Activated naive CD4-positive, alpha-beta T cell treated with anti-CD3 and anti-CD28 coated beads, Interleukin-2, amount 10 ng/mL, durations not matched to agents 7 days and 5 days (primary cell): ENCODE measurements around the gene PODN.

ENCODE experiments used
- CTCF ChIA-PET: fragments of 350-600 bp; sonication (Branson Sonifier 250); formaldehyde crosslinking; loops from one replicate; lab custom pipeline; 2021; ENCODE audit warnings: antibody characterized with exemption; lab: Charles Lee
- DNase-seq: peaks from one replicate; pipeline ENCODE4 v3.0.0-alpha.2; 2020
- H3K27ac Mint-ChIP-seq: one replicate; pipeline ENCODE4 v1.8.0; 2021; ENCODE audit warnings: mild to moderate bottlenecking, moderate library complexity, mixed read lengths
- H3K27me3 Mint-ChIP-seq: one replicate; pipeline ENCODE4 v1.8.0; 2021; ENCODE audit warnings: mild to moderate bottlenecking, mixed read lengths
- H3K36me3 Mint-ChIP-seq: one replicate; pipeline ENCODE4 v1.8.0; 2021; ENCODE audit warnings: mixed read lengths
- H3K4me1 Mint-ChIP-seq: one replicate; pipeline ENCODE4 v1.8.0; 2021; ENCODE audit warnings: mixed read lengths
- H3K4me3 Mint-ChIP-seq: one replicate; pipeline ENCODE4 v1.8.0; 2021; ENCODE audit warnings: mild to moderate bottlenecking, moderate library complexity, mixed read lengths
- H3K9me3 Mint-ChIP-seq: one replicate; pipeline ENCODE4 v1.8.0; 2021; ENCODE audit warnings: mixed read lengths

Gene PODN

DNA sequence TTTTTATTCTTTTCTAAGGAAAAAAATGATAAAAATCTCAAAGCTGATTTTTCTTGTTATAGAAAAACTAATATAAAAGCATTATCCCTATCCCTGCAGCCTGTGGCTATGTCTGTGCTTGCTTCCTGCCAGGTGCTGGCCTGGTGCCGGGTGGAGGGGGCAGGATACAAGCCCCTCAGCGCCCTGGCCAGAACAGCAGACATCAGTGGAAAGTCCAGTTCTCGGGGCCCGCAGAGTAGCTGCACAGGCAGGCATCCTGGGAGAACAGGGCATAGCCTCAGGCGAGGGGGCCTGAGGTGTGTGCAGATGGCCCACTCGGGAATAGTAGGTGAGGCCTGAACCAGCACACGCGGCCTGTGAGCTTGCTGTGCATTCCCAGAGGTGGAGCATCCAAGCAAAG is 23.4 kb downstream of the PODN start:
- no peaks in the 10 kb centered on the region for H3K36me3 Mint-ChIP-seq
- H3K9me3 Mint-ChIP-seq: no peaks in the 10 kb centered on the region
- no peaks in the 10 kb centered on the region for H3K4me1 Mint-ChIP-seq
- H3K27ac Mint-ChIP-seq: no peak overlapping the region
- H3K27me3 Mint-ChIP-seq: peaks cover 3% of the 10 kb centered on the region
- no peak overlapping the region for H3K4me3 Mint-ChIP-seq
- CTCF ChIA-PET: no interaction called here
- DNase-seq: no peak

DNA sequence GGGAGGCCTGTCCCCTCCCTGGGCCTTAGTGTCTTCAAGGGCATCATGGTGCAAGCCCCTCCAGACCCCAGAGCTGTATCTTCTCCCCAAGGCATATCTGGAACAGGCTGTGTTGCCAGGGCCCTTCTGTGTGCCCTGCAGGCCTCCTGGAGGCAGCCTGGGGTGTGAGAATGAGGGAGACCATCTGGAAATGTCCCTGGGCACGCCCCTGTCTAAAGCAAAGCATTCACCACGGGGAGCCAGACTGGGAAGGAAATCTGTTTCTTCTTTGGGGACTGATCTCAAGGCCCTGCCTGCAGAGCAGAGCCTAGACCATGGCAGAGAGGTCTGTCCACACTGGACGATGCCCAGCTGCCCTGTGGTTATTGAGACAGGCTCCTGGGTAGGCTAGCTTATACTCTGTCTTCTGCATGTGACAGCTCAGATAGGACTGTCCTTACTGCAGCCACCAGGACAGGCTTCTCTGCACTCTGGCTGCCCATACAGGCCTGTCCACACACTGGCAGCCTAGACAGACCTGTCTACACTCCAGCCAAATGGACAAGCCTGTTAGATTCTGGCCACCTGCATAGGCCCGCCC is 24.6 kb downstream of the PODN start:
- no peaks in the 10 kb centered on the region for H3K4me1 Mint-ChIP-seq
- H3K27me3 Mint-ChIP-seq: peaks cover 3% of the 10 kb centered on the region
- no peaks in the 10 kb centered on the region for H3K9me3 Mint-ChIP-seq
- CTCF ChIA-PET: no interaction called here
- no peak overlapping the region for H3K27ac Mint-ChIP-seq
- no peak for DNase-seq
- no peaks in the 10 kb centered on the region for H3K36me3 Mint-ChIP-seq
- H3K4me3 Mint-ChIP-seq: no peak overlapping the region

- Mint-ChIP-seq H3K9me3 (no peaks in the 10 kb centered on the region), H3K4me3 (no peak overlapping the region), H3K36me3 (no peaks in the 10 kb centered on the region), H3K27ac (no peak overlapping the region), H3K27me3 (peaks cover 3% of the 10 kb centered on the region), H3K4me1 (no peaks in the 10 kb centered on the region)
- no peak for DNase-seq
- CTCF ChIA-PET: interaction anchor here (0.7 kb wide), 1 partner anchor 97 kb away, joined by 3 read pairs; no protein-coding TSS in a partner anchor
Measured at GRCh38 chr1:53087332-53088285, 25.6 kb downstream of the PODN start.

DNA sequence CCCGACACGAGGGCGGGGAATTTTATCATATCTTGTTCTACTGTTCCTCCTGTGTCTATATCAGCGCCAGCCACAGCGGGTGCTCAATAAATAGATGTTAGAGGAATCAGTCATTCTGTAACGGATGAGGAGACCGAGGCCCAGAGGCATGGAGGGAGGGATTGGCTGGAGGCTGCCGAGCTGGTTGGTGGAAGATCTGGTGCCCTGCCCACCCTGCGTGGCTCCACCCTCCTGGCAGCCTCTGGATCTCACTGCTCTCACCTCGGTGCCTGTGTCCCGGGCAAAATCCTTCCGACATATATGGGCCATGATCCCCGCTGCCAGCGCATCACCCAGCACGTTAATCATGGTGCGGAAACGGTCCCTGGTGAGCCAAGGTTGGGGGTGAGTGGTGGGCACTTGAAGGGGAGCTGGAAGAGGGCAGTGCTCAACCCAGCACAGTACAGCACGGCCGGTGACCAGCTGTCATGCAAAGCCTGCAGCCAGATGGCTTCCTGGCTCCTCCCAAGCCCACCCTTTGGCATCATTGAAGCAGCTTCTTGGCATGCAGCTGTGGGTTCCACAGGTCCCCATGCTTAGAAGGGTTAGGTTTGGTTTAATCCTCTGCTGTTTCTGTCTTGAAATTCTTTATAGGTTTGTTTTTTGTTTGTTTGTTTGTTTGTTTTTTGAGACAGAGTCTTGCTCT is 26.7 kb downstream of the PODN start:
- Mint-ChIP-seq H3K27ac (no peak overlapping the region), H3K4me1 (no peaks in the 10 kb centered on the region), H3K27me3 (no peaks in the 10 kb centered on the region), H3K4me3 (no peak overlapping the region), H3K9me3 (no peaks in the 10 kb centered on the region), H3K36me3 (no peaks in the 10 kb centered on the region)
- no peak for DNase-seq
- CTCF ChIA-PET: no interaction called here

GRCh38 chr1:53089478-53090226 is 27.6 kb downstream of the PODN start:
- H3K36me3 Mint-ChIP-seq: no peaks in the 10 kb centered on the region
- no peaks in the 10 kb centered on the region for H3K27me3 Mint-ChIP-seq
- H3K4me1 Mint-ChIP-seq: no peaks in the 10 kb centered on the region
- CTCF ChIA-PET: interaction anchor here (1.3 kb wide), 1 partner anchor 96 kb away, joined by 3 read pairs; no protein-coding TSS in a partner anchor
- no peak for DNase-seq
- no peak overlapping the region for H3K4me3 Mint-ChIP-seq
- H3K27ac Mint-ChIP-seq: no peak overlapping the region
- no peaks in the 10 kb centered on the region for H3K9me3 Mint-ChIP-seq

DNA sequence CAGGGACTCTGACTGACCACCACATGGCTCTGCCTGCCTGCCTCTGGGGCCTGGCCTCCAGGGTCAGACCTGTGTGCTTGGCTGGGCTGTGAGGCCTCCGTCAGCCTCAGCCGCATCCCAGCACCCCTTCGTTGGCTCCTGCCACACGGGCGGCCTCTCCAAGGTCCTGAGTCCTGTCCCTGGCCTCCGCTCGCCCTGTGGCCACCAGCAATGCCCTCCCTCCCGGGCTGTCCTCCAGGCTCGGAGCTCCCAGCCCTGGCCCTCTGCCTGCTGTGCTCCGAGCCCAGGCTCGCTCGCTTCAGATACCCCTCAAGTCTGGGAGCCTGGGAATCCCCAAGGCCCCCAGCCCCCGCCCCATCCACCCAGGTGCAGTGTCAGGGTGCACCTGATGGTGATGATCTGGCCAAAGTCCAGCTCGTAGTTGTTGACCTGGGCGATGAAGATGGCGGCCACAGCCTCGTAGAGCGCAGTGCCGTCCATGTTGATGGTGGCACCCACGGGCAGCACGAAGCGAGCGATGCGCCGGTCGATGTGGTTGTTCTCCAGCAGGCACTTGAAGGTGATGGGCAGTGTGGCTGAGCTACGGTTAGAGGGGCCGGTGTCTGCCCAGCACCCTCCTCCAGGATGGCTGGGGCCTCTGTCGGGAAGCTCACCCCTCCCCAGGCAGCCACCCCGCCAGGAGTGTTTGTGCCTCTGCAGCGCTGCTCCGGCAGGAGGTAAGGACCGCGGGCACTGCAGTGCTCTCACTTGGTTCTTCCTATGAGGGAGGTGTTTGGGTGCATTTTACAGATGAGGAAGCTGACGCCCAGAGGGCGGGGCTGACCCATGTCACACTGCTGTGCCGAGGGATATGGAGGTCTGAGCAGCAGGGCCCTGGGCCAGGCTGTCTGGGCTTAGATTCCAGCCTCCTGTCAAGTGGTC is 28.5 kb downstream of the PODN start:
- no peaks in the 10 kb centered on the region for H3K9me3 Mint-ChIP-seq
- no peaks in the 10 kb centered on the region for H3K27me3 Mint-ChIP-seq
- CTCF ChIA-PET: interaction anchor here (1.3 kb wide), 1 partner anchor 96 kb away, joined by 3 read pairs; no protein-coding TSS in a partner anchor
- no peaks in the 10 kb centered on the region for H3K36me3 Mint-ChIP-seq
- no peak overlapping the region for H3K4me3 Mint-ChIP-seq
- H3K27ac Mint-ChIP-seq: no peak overlapping the region
- no peaks in the 10 kb centered on the region for H3K4me1 Mint-ChIP-seq
- no peak for DNase-seq

GRCh38 chr1:53091841-53092645 is 30.0 kb downstream of the PODN start:
- Mint-ChIP-seq H3K9me3 (no peaks in the 10 kb centered on the region), H3K27me3 (no peaks in the 10 kb centered on the region), H3K36me3 (no peaks in the 10 kb centered on the region), H3K4me3 (no peak overlapping the region), H3K4me1 (no peaks in the 10 kb centered on the region), H3K27ac (no peak overlapping the region)
- CTCF ChIA-PET: interaction anchor here (1.1 kb wide), 1 partner anchor 44 kb away, joined by 3 read pairs; no protein-coding TSS in a partner anchor
- DNase-seq: no peak

- no peak overlapping the region for H3K4me3 Mint-ChIP-seq
- no peaks in the 10 kb centered on the region for H3K27me3 Mint-ChIP-seq
- no peaks in the 10 kb centered on the region for H3K36me3 Mint-ChIP-seq
- DNase-seq: no peak
- no peaks in the 10 kb centered on the region for H3K4me1 Mint-ChIP-seq
- CTCF ChIA-PET: interaction anchor here (1.1 kb wide), 1 partner anchor 45 kb away, joined by 3 read pairs; no protein-coding TSS in a partner anchor
- H3K27ac Mint-ChIP-seq: no peak overlapping the region
- H3K9me3 Mint-ChIP-seq: no peaks in the 10 kb centered on the region
Measured at GRCh38 chr1:53092659-53093450, 30.8 kb downstream of the PODN start.

- Mint-ChIP-seq H3K27me3 (no peaks in the 10 kb centered on the region), H3K4me1 (no peaks in the 10 kb centered on the region), H3K27ac (no peak overlapping the region), H3K9me3 (no peaks in the 10 kb centered on the region), H3K4me3 (no peak overlapping the region), H3K36me3 (no peaks in the 10 kb centered on the region)
- DNase-seq: no peak
- CTCF ChIA-PET: no interaction called here
Measured at GRCh38 chr1:53093451-53093754, 31.4 kb downstream of the PODN start.

DNA sequence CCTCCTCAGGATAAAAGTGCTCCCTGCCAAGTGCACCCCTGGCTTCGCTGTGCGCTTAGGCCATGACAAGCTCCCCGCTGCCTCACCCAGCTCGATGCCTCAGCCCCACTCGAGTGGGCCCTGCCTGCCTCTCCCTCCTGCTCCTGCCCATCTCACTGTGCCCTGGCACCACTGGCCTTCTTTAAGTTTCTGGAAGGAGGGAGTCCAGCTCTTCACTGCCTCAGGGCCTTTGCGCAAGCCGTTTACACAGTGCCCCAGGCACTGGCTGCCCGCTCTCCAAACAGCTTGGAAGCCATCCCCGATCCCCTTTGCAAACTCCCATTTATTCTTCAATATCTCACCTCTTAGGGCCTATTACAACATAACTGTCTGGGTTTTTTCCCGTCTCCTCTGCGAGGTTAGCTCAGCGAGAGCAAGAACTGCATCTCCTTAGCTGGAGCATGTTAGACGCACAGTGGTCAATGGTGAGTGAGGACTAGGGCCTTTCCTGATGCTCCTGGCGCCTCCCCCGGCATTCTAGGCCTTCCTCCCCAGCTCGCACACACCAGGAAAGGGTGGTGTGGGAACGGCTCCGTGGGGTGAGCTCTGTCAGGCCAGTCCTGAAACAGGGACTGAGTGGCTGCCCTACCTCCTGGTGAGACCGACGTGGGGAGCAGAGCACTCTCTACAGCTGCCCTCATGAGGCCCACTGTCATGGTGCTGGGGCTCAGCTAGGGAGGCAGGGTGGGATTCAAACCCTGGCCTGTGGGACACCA is 31.9 kb downstream of the PODN start:
- DNase-seq: no peak
- Mint-ChIP-seq H3K36me3 (no peaks in the 10 kb centered on the region), H3K4me3 (no peak overlapping the region), H3K27me3 (no peaks in the 10 kb centered on the region), H3K9me3 (no peaks in the 10 kb centered on the region), H3K4me1 (no peaks in the 10 kb centered on the region), H3K27ac (no peak overlapping the region)
- CTCF ChIA-PET: no interaction called here

- no peak for DNase-seq
- H3K27me3 Mint-ChIP-seq: no peaks in the 10 kb centered on the region
- no peaks in the 10 kb centered on the region for H3K4me1 Mint-ChIP-seq
- CTCF ChIA-PET: no interaction called here
- H3K36me3 Mint-ChIP-seq: no peaks in the 10 kb centered on the region
- H3K9me3 Mint-ChIP-seq: no peaks in the 10 kb centered on the region
- no peak overlapping the region for H3K27ac Mint-ChIP-seq
- H3K4me3 Mint-ChIP-seq: no peak overlapping the region
Measured at GRCh38 chr1:53094533-53094919, 32.5 kb downstream of the PODN start.
